K562 (cell line): ENCODE measurements around the gene TBCCD1. TPM values are rescaled to one million over a fixed set of nuclear protein-coding genes. Genes with fewer than 3 reads are reported as not detected.

ENCODE experiments used
- ATAC-seq: fragments of 200-7000 bp; cut with Tn5 transposase; 3 replicates; pipeline ENCODE4 v1.9.1; 2020; ENCODE audit warnings: moderate library complexity
- BruUV-seq: library from RNA; stranded (reverse); fragments of 400-500 nt; replicated peaks from 2 replicates; lab custom pipeline; 2021; lab: Mats Ljungman, UMichigan
- CTCF ChIA-PET: fragments of 300-600 bp; formaldehyde crosslinking; extraction: SDS; loops from one replicate; lab custom pipeline; 2021; ENCODE audit warnings: low intra/inter-chr PET ratio; lab: Yijun Ruan, JAX
- POLR2A ChIA-PET: fragments of 300-600, 350-650 bp; sonication (Branson Sonifier 250); formaldehyde crosslinking; extraction: SDS; loops from one replicate; lab custom pipeline; 2021; ENCODE audit warnings: antibody characterized with exemption, inconsistent platforms; lab: Yijun Ruan, JAX
- DNase-seq, 4 experiments: peaks; one replicate each; pipeline versions ENCODE4 v3.0.0 to v3.0.0-alpha.2; 2011 to 2018; ENCODE audit warnings: low spot score in 3 of 4, mixed read lengths in 3 of 4; ENCODE audit errors: extremely low read depth in 1 of 4
- FAIRE-seq: peaks from 2 replicates; lab custom pipeline; 2011; peaks lifted over from hg19 to GRCh38; lab: Jason Lieb, UNC
- H2AFZ ChIP-seq: 2 replicates; pipeline ENCODE4 v1.6.0; 2011; ENCODE audit warnings: low read depth, low read length, control low read depth, inconsistent platforms
- H3K27ac ChIP-seq: fragments of 200-600 bp; 3 replicates; pipeline ENCODE4 v1.8.0; 2011; ENCODE audit warnings: low read depth, mild to moderate bottlenecking, control low read depth, inconsistent platforms, low read length, moderate library complexity, mixed read lengths; ENCODE audit errors: extremely low read depth
- H3K27me3 ChIP-seq, 2 experiments: fragments of 300-600 bp in 1 of 2; 2 replicates in 1 of 2; 3 replicates in 1 of 2; pipeline versions ENCODE4 v1.6.0 to v1.8.0; 2011; ENCODE audit warnings: inconsistent platforms in 2 of 2, low read length in 2 of 2, mild to moderate bottlenecking in 1 of 2, mixed read lengths in 1 of 2, moderate library complexity in 1 of 2; ENCODE audit not compliant: control insufficient read depth in 2 of 2, insufficient read depth in 2 of 2
- H3K36me3 ChIP-seq: fragments of 300-600 bp; 3 replicates; pipeline ENCODE4 v1.8.0; 2011; ENCODE audit warnings: mild to moderate bottlenecking, low read length, inconsistent platforms; ENCODE audit not compliant: control insufficient read depth, insufficient read depth
- H3K4me1 ChIP-seq, 2 experiments: fragments of 200-600 bp in 1 of 2; replicated peaks in 1 of 2; 2 replicates in 1 of 2; 3 replicates in 1 of 2; pipeline versions ENCODE4 v1.5.1 to v1.8.0; 2011; ENCODE audit warnings: inconsistent platforms in 2 of 2, low read length in 2 of 2, mild to moderate bottlenecking in 1 of 2, mixed read lengths in 1 of 2, moderate library complexity in 1 of 2; ENCODE audit not compliant: control insufficient read depth in 2 of 2, insufficient read depth in 2 of 2
- H3K4me2 ChIP-seq: 2 replicates; pipeline ENCODE4 v1.6.1; 2011; ENCODE audit warnings: low read length, control low read depth, inconsistent platforms, mixed read lengths; ENCODE audit not compliant: insufficient read depth
- H3K4me3 ChIP-seq: fragments of 200-600 bp; sonication (generic), shearing (Covaris generic); 2 replicates; pipeline ENCODE4 v1.5.1; 2016; ENCODE audit warnings: control low read depth, inconsistent platforms
- H3K79me2 ChIP-seq: fragments of 200-600 bp; 3 replicates; pipeline ENCODE4 v1.8.0; 2011; ENCODE audit warnings: low read length, inconsistent platforms; ENCODE audit not compliant: control insufficient read depth, insufficient read depth
- H3K9ac ChIP-seq, 2 experiments: 2 replicates each; pipeline versions ENCODE4 v1.6.0 to v1.6.1; 2011; ENCODE audit warnings: low read depth in 2 of 2, low read length in 2 of 2, control low read depth in 1 of 2, inconsistent platforms in 1 of 2, mild to moderate bottlenecking in 1 of 2, mixed read lengths in 1 of 2; ENCODE audit not compliant: insufficient read depth in 1 of 2
- H3K9me1 ChIP-seq: one replicate; pipeline ENCODE4 v1.6.0; 2011; ENCODE audit warnings: inconsistent platforms, mild to moderate bottlenecking, low read length, moderate library complexity; ENCODE audit not compliant: control insufficient read depth, insufficient read depth
- H3K9me3 ChIP-seq: replicated peaks from 2 replicates; pipeline ENCODE4 v1.5.1; 2011; ENCODE audit warnings: low read depth, low read length, inconsistent platforms; ENCODE audit not compliant: control insufficient read depth, insufficient read depth
- H4K20me1 ChIP-seq: replicated peaks from 2 replicates; pipeline ENCODE4 v1.6.1; 2011; ENCODE audit warnings: low read length, inconsistent platforms, mixed read lengths; ENCODE audit not compliant: control insufficient read depth, insufficient read depth
- BDP1 ChIP-seq: IDR thresholded peaks from 3 replicates; pipeline ENCODE4 v1.6.1; 2011; ENCODE audit not compliant: insufficient read length, insufficient read depth
- ELF4 ChIP-seq: fragments of 450-650 bp; formaldehyde crosslinking; IDR thresholded peaks from 2 replicates; pipeline ENCODE4 v1.4.0; 2022; ENCODE audit warnings: missing genetic modification characterization
- ETV6 ChIP-seq, 3 experiments: fragments of 150-350 bp in 1 of 3; sonication (generic) in 1 of 3; formaldehyde crosslinking in 1 of 3; IDR thresholded peaks; 2 replicates each; pipeline versions ENCODE4 v1.6.1 to v1.8.0; 2014 to 2022; ENCODE audit warnings: borderline replicate concordance in 2 of 3, low read depth in 2 of 3, antibody characterized with exemption in 1 of 3, low read length in 1 of 3, mild to moderate bottlenecking in 1 of 3, missing genetic modification reagents in 1 of 3
- IFI16 ChIP-seq: fragments of 250-450 bp; sonication (Bioruptor Pico); IDR thresholded peaks from 2 replicates; pipeline ENCODE4 v2.1.2; 2022; ENCODE audit warnings: mild to moderate bottlenecking, inconsistent platforms
- MYC ChIP-seq, 2 experiments: fragments of 250-450 bp in 1 of 2; sonication (Bioruptor Pico) in 1 of 2; IDR thresholded peaks; 2 replicates each; pipeline versions ENCODE4 v1.5.1 to v1.6.1; 2012 to 2021; ENCODE audit warnings: low read depth in 2 of 2, borderline replicate concordance in 1 of 2, improper control_type of control experiment in 1 of 2, low read length in 1 of 2, mild to moderate bottlenecking in 1 of 2, moderate library complexity in 1 of 2
- NFE2 ChIP-seq: IDR thresholded peaks from 2 replicates; pipeline ENCODE4 v1.6.1; 2014; ENCODE audit warnings: antibody characterized with exemption, low read depth
- POLR3A ChIP-seq: IDR thresholded peaks from 2 replicates; pipeline ENCODE4 v1.6.1; 2011; ENCODE audit warnings: borderline replicate concordance, mild to moderate bottlenecking, moderate library complexity; ENCODE audit not compliant: insufficient read length, insufficient read depth; ENCODE audit errors: extremely low read depth
- PURB ChIP-seq: sonication (generic); formaldehyde crosslinking; IDR thresholded peaks from 2 replicates; pipeline ENCODE4 v1.9.0; 2021; ENCODE audit warnings: low read depth, mild to moderate bottlenecking, missing genetic modification reagents
- SMAD2 ChIP-seq: fragments of 150-350 bp; IDR thresholded peaks from 2 replicates; pipeline ENCODE4 v1.6.1; 2014; ENCODE audit warnings: low read depth, mild to moderate bottlenecking, low read length
- ZC3H11A ChIP-seq: IDR thresholded peaks from 2 replicates; pipeline ENCODE4 v1.6.1; 2012; ENCODE audit warnings: low read depth, low read length, improper control_type of control experiment
- ZNF311 ChIP-seq: fragments of 250-450 bp; sonication (Bioruptor Pico); IDR thresholded peaks from 2 replicates; pipeline ENCODE4 v1.4.0; 2020; ENCODE audit warnings: mild to moderate bottlenecking, moderate library complexity
- ZNF384 ChIP-seq: IDR thresholded peaks from 2 replicates; pipeline ENCODE4 v1.6.1; 2012; ENCODE audit warnings: low read depth, low read length, improper control_type of control experiment
- WGBS: fragments of 100-300 bp; shearing (Covaris generic); methylation state at CpG from one replicate; pipeline ENCODE4 v1.1.6; 2016; ENCODE audit warnings: low coverage, mixed read lengths; ENCODE audit not compliant: insufficient coverage; ENCODE audit errors: missing lambda C conversion rate; 5-methylcytosine and 5-hydroxymethylcytosine counted together
- in situ Hi-C: fragments of 300-500 bp; cut with MboI; formaldehyde crosslinking; loops from 4 replicates; pipeline ENCODE4 v1.15.0; 2018; ENCODE audit warnings: inconsistent platforms, mixed read lengths
- intact Hi-C: fragments of 100-400 bp; cut with micrococcal nuclease; formaldehyde crosslinking; loops from 2 replicates; pipeline ENCODE4 v1.14.2; 2022
- polyA plus RNA-seq, 8 experiments: library from polyadenylated mRNA; depleted of rRNA in 4 of 8; stranded (reverse) in 5 of 8; unstranded in 3 of 8; fragments of >200 nt; fragmentation: Nextera tagmentation in 2 of 8; fragmentation: Illumina TruSeq in 1 of 8; extraction: Ambion mirVana in 2 of 8; extraction: Trizol in 1 of 8; gene quantifications; 2 replicates each; pipeline versions ENCODE4 v1.2.1 to v1.2.3, GENCODE V29; 2011 to 2014; ENCODE audit warnings: inconsistent platforms in 1 of 8, missing spikeins in 1 of 8
- total RNA-seq, 7 experiments: library from RNA; depleted of rRNA in 6 of 7; stranded (reverse); fragments of >200 nt in 6 of 7; fragmentation: Illumina TruSeq in 2 of 7; extraction: Trizol in 2 of 7; gene quantifications; 2 replicates each; pipeline versions ENCODE4 v1.2.1 to v1.2.3, GENCODE V29; 2011 to 2021; ENCODE audit warnings: low replicate concordance in 1 of 7
- TF ChIP-seq, protein P1 (sequence below): fragments of 450-650 bp; IDR thresholded peaks from 2 replicates; pipeline ENCODE4 v1.6.1; 2017; ENCODE audit warnings: antibody characterized with exemption, mild to moderate bottlenecking
- TF ChIP-seq, protein P2 (sequence below): IDR thresholded peaks from 3 replicates; pipeline ENCODE4 v1.6.1; 2011; ENCODE audit warnings: borderline replicate concordance, mild to moderate bottlenecking; ENCODE audit not compliant: insufficient read length, insufficient read depth
- TF ChIP-seq, protein P3 (sequence below): sonication (generic); formaldehyde crosslinking; IDR thresholded peaks from 2 replicates; pipeline ENCODE4 v1.9.0; 2022; ENCODE audit warnings: mild to moderate bottlenecking, missing genetic modification reagents

Gene TBCCD1
- total and polyA plus RNA-seq, 9 of the 15 experiments (the other 6 are each of a cell fraction or from before 2014, with no cell fraction given) = 17.7 to 31.1 (median 21.2) TPM

DNA sequence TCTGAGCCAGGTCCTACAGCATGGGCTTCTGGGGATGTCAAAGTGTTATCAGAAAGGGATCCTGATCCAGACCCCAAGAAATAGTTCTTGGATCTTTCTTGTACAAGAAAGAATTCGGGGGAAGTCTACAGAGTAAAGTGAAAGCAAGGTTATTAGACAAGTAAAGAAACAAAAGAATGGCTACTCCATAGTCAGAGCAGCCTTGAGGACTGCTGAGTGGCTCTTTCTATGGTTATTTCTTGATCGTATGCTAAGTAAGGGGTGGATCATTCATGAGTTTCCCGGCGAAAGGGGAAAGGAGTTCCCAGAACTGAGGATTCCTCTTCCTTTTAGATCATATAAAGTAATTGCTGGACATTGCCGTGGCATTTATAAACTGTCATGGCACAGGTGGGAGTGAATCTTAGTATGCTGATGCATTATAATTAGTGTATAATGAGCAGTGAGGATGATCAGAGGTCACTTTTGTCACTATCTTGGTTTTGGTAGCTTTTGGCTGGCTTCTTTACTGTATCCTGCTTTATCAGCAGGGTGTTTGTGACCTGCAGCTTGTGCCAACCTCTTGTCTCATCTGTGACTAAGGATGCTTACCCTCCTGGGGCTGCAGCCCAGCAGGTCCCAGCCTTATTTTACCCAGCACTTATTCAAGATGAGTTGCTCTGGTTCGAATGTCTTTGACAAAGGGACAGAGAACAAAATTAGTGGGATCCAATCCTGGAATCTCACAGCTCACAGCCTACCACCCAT, 64.0 kb downstream of the TBCCD1 start:
- Histone ChIP-seq H3K36me3 (no peaks in the 10 kb centered on the region), H3K79me2 (no peaks in the 10 kb centered on the region), H3K9ac (no peak overlapping the region), H3K27me3 (peaks cover 7 to 30% of the 10 kb centered on the region in 2 experiments), H2AFZ (no peak overlapping the region), H3K4me2 (no peak overlapping the region), H3K4me1 (no peaks in the 10 kb centered on the region), H4K20me1 (no peaks in the 10 kb centered on the region), H3K9me3 (no peaks in the 10 kb centered on the region), H3K9me1 (no peaks in the 10 kb centered on the region), H3K4me3 (no peak overlapping the region), H3K27ac (no peak overlapping the region)
- CTCF ChIA-PET = no interaction called here
- in situ Hi-C loops = no loop called here
- 0% methylated on average over 6 of the region's 6 CpGs for WGBS
- POLR2A ChIA-PET = interaction anchor here (0.6 to 1.4 kb wide), 2 partner anchors 10 to 38 kb away, joined by 3 to 5 read pairs; no protein-coding TSS in a partner anchor
- DNase-seq = no peak
- BruUV-seq = no TSS peak
- ATAC-seq = no peak
- intact Hi-C loops = no loop called here
- no peak for FAIRE-seq
- no peak for TF ChIP-seq IFI16 (CRISPR knock-in tag)
- no peak for TF ChIP-seq PURB (CRISPR knock-in tag)
- TF ChIP-seq MYC (IDR thresholded peaks at IDR 0.05; ENCODE audit: low read depth, low read length) = no peak
- TF ChIP-seq MYC (CRISPR knock-in tag; IDR thresholded peaks at IDR 0.05; ENCODE audit: borderline replicate concordance, low read depth) = no peak
- TF ChIP-seq NFE2 = no peak
- no peak for TF ChIP-seq BDP1
- TF ChIP-seq, protein P1, sequence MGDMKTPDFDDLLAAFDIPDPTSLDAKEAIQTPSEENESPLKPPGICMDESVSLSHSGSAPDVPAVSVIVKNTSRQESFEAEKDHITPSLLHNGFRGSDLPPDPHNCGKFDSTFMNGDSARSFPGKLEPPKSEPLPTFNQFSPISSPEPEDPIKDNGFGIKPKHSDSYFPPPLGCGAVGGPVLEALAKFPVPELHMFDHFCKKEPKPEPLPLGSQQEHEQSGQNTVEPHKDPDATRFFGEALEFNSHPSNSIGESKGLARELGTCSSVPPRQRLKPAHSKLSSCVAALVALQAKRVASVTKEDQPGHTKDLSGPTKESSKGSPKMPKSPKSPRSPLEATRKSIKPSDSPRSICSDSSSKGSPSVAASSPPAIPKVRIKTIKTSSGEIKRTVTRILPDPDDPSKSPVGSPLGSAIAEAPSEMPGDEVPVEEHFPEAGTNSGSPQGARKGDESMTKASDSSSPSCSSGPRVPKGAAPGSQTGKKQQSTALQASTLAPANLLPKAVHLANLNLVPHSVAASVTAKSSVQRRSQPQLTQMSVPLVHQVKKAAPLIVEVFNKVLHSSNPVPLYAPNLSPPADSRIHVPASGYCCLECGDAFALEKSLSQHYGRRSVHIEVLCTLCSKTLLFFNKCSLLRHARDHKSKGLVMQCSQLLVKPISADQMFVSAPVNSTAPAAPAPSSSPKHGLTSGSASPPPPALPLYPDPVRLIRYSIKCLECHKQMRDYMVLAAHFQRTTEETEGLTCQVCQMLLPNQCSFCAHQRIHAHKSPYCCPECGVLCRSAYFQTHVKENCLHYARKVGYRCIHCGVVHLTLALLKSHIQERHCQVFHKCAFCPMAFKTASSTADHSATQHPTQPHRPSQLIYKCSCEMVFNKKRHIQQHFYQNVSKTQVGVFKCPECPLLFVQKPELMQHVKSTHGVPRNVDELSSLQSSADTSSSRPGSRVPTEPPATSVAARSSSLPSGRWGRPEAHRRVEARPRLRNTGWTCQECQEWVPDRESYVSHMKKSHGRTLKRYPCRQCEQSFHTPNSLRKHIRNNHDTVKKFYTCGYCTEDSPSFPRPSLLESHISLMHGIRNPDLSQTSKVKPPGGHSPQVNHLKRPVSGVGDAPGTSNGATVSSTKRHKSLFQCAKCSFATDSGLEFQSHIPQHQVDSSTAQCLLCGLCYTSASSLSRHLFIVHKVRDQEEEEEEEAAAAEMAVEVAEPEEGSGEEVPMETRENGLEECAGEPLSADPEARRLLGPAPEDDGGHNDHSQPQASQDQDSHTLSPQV = no peak
- no peak for TF ChIP-seq ZC3H11A
- no peak for TF ChIP-seq SMAD2
- TF ChIP-seq POLR3A = no peak
- TF ChIP-seq ZNF384 = no peak
- TF ChIP-seq, protein P2, sequence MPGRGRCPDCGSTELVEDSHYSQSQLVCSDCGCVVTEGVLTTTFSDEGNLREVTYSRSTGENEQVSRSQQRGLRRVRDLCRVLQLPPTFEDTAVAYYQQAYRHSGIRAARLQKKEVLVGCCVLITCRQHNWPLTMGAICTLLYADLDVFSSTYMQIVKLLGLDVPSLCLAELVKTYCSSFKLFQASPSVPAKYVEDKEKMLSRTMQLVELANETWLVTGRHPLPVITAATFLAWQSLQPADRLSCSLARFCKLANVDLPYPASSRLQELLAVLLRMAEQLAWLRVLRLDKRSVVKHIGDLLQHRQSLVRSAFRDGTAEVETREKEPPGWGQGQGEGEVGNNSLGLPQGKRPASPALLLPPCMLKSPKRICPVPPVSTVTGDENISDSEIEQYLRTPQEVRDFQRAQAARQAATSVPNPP = no peak
- no peak for TF ChIP-seq ELF4
- no peak for TF ChIP-seq ZNF311 (CRISPR knock-in tag)
- TF ChIP-seq ETV6 (IDR thresholded peaks at IDR 0.05; ENCODE audit: borderline replicate concordance in 1 of 2, low read depth in 2 of 2, low read length in 1 of 2) = no peak
- no peak for TF ChIP-seq ETV6 (CRISPR knock-in tag; IDR thresholded peaks at IDR 0.05; ENCODE audit: borderline replicate concordance)
- TF ChIP-seq, protein P3, sequence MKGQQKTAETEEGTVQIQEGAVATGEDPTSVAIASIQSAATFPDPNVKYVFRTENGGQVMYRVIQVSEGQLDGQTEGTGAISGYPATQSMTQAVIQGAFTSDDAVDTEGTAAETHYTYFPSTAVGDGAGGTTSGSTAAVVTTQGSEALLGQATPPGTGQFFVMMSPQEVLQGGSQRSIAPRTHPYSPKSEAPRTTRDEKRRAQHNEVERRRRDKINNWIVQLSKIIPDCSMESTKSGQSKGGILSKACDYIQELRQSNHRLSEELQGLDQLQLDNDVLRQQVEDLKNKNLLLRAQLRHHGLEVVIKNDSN (CRISPR knock-in tag) = no peak
